NCI-H748 (cell line): ENCODE measurements around the gene UBE2N.
"Not testable (repeated sequence)": the region's sequence is repeated elsewhere in the genome, so short reads cannot be mapped to it uniquely, and the experiment has no call there.

Source experiments
- DNase-seq: peaks from one replicate; lab custom pipeline; 2025; ENCODE audit not compliant: unreplicated experiment; lab: John Stamatoyannopoulos, UW

Gene UBE2N

GRCh38 chr12:93447555-93448290 is 6.0 kb upstream of the UBE2N start:
- peak; percentile 5 for DNase-seq

- no peak for DNase-seq
These were observed 1.8 kb upstream of the UBE2N start for GRCh38 chr12:93443576-93443975.

- DNase-seq: peak; percentile 18
These were observed 929 bp upstream of the UBE2N start for GRCh38 chr12:93442411-93443340.

GRCh38 chr12:93441081-93441616 is 598 bp downstream of the UBE2N start:
- peak; percentile 39 for DNase-seq

- no peak for DNase-seq
These were observed 1.5 kb downstream of the UBE2N start for GRCh38 chr12:93440043-93440835.

GRCh38 chr12:93438266-93439050 is 3.3 kb downstream of the UBE2N start:
- DNase-seq: no peak

GRCh38 chr12:93434256-93434865 is 7.4 kb downstream of the UBE2N start:
- no peak for DNase-seq

- not testable (repeated sequence) for DNase-seq
These were observed 9.7 kb downstream of the UBE2N start for GRCh38 chr12:93432031-93432430.

- DNase-seq: no peak
These were observed 11.5 kb downstream of the UBE2N start for GRCh38 chr12:93430280-93430679.

GRCh38 chr12:93429852-93430251 is 11.9 kb downstream of the UBE2N start:
- DNase-seq: no peak

- DNase-seq: no peak
These were observed 12.3 kb downstream of the UBE2N start for GRCh38 chr12:93429448-93429847.

GRCh38 chr12:93427779-93428564 is 13.8 kb downstream of the UBE2N start:
- no peak for DNase-seq

- no peak for DNase-seq
These were observed 15.3 kb downstream of the UBE2N start for GRCh38 chr12:93426412-93426805.

- no peak for DNase-seq
These were observed 15.9 kb downstream of the UBE2N start for GRCh38 chr12:93425736-93426411.

- DNase-seq: no peak
These were observed 19.7 kb downstream of the UBE2N start for GRCh38 chr12:93422050-93422449.

- peak; percentile 47 for DNase-seq
These were observed 22.2 kb downstream of the UBE2N start for GRCh38 chr12:93419388-93420034.

GRCh38 chr12:93417967-93418480 is 23.7 kb downstream of the UBE2N start:
- DNase-seq: no peak
